HG03280 (cell line): ENCODE measurements around the gene TGFB1I1.
"Not testable (repeated sequence)": the region's sequence is repeated elsewhere in the genome, so short reads cannot be mapped to it uniquely, and the experiment has no call there.

Experiments
- ATAC-seq: cut with Tn5 transposase; IDR thresholded peaks from one replicate; pipeline ENCODE4 v1.9.1; 2021; ENCODE audit warnings: mild to moderate bottlenecking, moderate library complexity; ENCODE audit not compliant: unreplicated experiment

TGFB1I1 gene

DNA sequence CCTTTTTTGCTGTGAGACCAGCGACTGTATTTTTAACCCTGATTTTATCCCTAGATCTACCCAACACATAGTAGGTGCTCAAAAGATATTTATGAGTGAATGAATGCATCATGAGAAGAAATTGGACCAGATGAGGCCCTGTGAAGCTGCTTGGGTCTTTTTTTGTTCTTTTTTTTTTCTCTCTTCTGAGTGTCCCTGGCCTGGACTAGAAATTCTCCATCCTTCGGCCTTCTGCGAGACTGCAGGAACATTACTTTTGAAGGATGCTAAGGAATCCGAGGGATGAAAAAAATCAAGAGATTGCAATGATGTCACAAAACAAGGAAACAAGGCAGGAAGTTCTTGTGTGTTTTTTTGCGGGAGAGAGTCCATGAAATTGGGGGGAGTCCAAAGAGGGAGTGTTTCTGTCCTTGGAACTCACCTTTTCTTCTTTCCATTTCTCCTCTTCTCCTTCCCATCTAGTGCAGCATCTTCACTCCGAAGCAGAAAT lies 36.8 kb downstream of the TGFB1I1 start:
- no peak for ATAC-seq

DNA sequence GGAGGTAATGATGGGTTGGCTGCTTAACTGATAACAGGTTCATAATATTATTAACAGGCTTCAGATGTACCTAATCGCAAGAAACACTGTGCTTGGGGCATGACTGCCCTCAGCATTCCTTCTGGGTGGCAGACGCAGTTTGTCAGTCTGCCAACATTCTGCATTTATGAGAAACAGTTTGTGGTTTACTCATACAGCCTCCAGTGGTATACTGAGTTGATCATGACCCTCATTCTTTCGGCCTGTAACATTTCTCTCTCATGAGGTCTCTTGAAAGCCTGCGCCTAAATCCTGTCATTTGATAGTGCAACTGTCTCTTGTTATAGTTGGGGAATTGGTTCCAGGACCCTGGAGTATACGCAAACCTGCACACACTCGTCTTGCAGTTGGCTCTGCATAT lies 41.2 kb downstream of the TGFB1I1 start:
- no peak for ATAC-seq

DNA sequence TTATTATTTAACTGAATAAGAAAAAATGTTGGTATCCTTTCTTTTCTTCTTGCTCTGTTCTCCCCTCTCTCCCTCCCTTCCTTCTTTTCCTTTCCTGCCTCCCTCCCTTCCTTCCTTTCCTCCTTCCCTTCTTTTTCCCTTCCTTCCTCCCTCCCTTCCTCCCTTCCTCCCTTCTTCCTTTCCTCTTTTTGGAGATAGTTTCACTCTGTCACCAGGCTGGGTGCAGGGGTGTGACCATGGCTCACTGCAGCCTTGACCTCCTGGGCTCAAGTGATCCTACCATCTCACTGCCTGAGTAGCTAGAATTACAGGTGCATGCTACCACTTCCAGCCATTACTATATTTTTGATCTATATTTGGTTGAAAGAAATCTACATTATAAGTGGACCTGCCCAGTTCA lies 41.9 kb downstream of the TGFB1I1 start:
- no peak for ATAC-seq

DNA sequence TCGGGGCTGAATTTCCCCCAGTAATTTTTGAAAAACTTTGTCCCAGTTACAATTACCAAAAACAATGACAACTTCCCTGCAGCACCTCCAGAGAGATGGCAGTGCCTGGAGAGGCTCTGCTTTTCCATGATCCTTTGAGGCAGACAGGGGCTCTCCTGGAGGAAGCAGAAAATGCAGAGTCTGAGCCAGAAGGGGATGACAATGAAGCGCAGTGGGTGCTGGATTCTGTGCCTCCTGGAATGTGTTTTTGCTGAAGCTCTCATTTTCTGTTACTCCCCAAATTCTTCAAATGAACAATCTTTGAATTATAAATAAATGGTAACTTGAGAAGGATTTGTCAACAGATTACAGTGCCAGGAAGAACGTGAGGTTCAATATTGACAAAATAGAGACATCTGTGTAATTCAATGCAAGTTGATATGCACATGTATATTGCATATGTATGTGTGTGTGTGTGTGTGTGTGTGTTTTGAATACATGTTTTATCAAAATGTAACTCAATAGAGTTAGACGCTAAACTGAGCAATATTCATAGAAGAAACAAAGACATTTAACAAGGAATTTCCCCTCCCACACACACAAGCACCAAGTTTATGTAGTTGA lies 45.9 kb downstream of the TGFB1I1 start:
- ATAC-seq = no peak

DNA sequence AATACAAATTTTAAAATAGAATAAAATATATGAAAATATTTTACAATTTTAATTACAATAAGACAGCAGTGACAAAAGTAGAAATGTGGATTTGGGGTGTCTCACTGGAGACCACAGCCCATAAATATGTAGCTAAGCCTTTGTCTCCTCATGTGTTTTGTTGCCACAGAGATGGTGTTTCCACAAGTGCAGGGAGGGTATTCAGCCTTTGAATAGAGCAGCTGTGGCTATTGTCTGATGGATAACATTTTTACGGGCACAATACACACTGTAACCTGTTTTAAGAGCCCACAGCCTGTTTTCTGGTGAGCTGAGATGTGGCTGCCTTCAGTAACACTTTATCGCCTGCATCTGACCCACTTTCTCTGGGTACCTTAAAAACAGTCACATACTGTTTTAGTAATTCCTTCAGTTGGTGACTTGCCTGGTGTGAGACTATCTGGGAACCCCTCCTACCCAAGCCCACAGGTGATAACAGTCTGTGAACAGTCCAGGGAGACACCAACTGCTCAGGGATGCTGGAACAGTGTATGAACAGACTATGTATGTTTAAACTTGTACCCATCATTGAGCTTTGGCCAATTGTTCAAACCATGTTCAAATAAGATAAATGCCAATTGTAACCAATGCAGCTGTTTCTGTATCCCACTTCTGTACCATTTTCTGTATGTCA lies 47.9 kb downstream of the TGFB1I1 start:
- ATAC-seq = no peak

DNA sequence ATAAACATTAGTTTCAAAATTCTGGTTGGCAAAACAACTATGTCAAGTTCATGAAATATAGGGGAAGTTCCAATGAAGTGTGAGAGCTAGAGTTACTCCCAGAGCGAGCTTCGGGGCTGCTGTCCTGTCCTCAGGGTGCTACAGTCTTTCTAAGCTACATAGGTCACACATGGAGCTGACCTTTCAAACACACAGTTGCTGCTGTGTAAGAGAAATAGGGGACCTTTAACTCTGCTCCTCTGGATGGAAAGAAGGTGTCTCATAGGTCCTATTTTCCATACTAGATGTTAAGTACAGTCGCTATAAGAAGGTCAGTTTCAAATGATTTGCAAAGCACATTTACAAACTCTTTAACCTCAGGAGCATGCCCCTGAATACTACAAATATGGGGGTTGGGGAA lies 49.4 kb downstream of the TGFB1I1 start:
- no peak for ATAC-seq

DNA sequence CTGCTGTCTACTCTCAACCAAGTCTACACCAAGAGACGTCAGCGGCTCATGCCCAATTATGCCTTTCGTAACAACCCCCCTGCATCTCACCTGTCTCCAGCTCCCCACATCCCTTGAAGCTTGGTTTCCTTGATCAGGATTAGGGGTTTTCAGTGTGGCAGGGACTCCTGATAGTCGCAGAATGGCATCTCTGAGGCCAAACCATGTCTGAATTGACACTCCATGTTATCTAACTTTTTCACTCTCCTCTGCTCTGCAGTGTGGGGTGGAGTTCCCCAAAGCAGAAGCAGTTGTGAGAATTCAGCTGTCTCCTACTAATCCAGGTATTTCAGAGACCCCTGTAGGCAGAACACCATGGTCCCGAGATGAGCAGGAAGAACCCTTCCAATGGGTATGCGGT lies 50.1 kb downstream of the TGFB1I1 start:
- ATAC-seq = no peak

DNA sequence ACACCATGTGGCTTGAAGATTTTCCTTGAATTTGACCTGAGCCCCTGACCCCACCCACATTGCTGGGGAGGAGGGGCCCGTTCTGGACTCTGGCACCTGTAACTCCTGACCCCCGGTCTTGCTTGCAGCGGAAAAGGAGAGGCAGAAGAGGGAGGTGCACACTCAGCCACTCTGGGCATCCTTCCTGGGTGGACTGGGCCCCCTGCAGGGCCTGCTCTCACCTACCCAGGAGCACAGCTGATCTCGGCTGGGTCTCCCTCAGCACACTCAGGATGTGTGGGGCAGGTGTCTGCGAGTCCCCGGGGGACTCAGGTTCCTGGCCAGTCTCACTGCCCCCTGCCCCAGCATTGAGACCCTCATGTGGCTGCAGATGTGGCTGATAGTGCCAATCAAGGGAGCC lies 51.8 kb downstream of the TGFB1I1 start:
- ATAC-seq = not testable (repeated sequence)

DNA sequence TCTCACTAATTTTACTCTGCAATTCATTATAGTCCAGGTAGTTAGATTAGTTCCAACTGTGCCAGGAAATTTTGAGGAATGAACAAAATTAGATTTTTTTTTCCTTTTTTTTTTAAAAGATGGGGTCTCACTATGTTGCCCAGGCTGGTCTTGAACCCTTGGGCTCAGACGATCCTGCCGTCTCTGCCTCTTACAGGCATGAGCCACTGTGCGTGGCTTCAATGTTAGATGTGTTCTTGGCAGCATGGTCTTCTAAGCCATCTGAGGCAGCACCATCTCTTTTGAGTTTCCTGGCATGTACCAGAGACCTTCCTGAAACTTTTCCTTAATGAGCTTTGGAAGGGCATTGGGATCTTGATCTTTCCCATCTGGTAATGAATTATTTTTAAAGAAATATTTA lies 53.2 kb downstream of the TGFB1I1 start:
- no peak for ATAC-seq
